Fibroblast of lung (primary cell): Measurements from ENCODE around the gene RAB8B. TPM values are rescaled to one million over a fixed set of nuclear protein-coding genes. Genes with fewer than 3 reads are reported as not detected.

Source experiments
- DNase-seq, 2 donors: peaks; one replicate each; pipeline versions ENCODE4 v3.0.0 to v3.0.0-alpha.2; 2010; ENCODE audit warnings: low read depth in 2 of 2
- H2AFZ ChIP-seq: 2 replicates; pipeline ENCODE4 v1.5.1; 2012; ENCODE audit warnings: low read length, control low read depth, inconsistent platforms
- H3K27ac ChIP-seq: 2 replicates; pipeline ENCODE4 v1.5.1; 2011; ENCODE audit warnings: low read length, control low read depth; ENCODE audit not compliant: insufficient read depth
- H3K27me3 ChIP-seq: 2 replicates; pipeline ENCODE4 v1.5.1; 2011; ENCODE audit warnings: mild to moderate bottlenecking, low read length; ENCODE audit not compliant: control insufficient read depth, insufficient read depth
- H3K36me3 ChIP-seq: 2 replicates; pipeline ENCODE4 v1.5.1; 2011; ENCODE audit warnings: low read length; ENCODE audit not compliant: control insufficient read depth, insufficient read depth
- H3K4me1 ChIP-seq: 2 replicates; pipeline ENCODE4 v1.5.1; 2011; ENCODE audit warnings: low read length; ENCODE audit not compliant: control insufficient read depth, insufficient read depth; ENCODE audit errors: extremely low read depth
- H3K4me2 ChIP-seq: 2 replicates; pipeline ENCODE4 v1.5.1; 2011; ENCODE audit warnings: low read length, control low read depth; ENCODE audit not compliant: insufficient read depth; ENCODE audit errors: extremely low read depth
- H3K4me3 ChIP-seq, 4 experiments: fragments of 200-600 bp in 1 of 4; sonication (generic) in 1 of 4; replicated peaks in 1 of 4; 2 replicates each; pipeline ENCODE4 v1.5.1; 2011 to 2016; ENCODE audit warnings: low read length in 4 of 4, low read depth in 3 of 4, mild to moderate bottlenecking in 3 of 4, control low read depth in 2 of 4, inconsistent platforms in 1 of 4, mixed read lengths in 1 of 4; ENCODE audit not compliant: insufficient read depth in 1 of 4; ENCODE audit errors: control extremely low read depth in 1 of 4
- H3K79me2 ChIP-seq: 2 replicates; pipeline ENCODE4 v1.5.1; 2012; ENCODE audit warnings: mild to moderate bottlenecking, low read length, inconsistent platforms; ENCODE audit not compliant: control insufficient read depth, insufficient read depth
- H3K9ac ChIP-seq: 2 replicates; pipeline ENCODE4 v1.5.1; 2011; ENCODE audit warnings: mild to moderate bottlenecking, low read length, control low read depth; ENCODE audit not compliant: insufficient read depth
- H3K9me3 ChIP-seq: 2 replicates; pipeline ENCODE4 v1.5.1; 2012; ENCODE audit warnings: low read depth, low read length; ENCODE audit not compliant: control insufficient read depth, insufficient read depth
- H4K20me1 ChIP-seq: 2 replicates; pipeline ENCODE4 v1.5.1; 2011; ENCODE audit warnings: low read length; ENCODE audit not compliant: control insufficient read depth, insufficient read depth; ENCODE audit errors: extremely low read depth
- EZH2 ChIP-seq: IDR thresholded peaks from 2 replicates; pipeline ENCODE4 v1.5.1; 2012; ENCODE audit warnings: low read length, control low read depth, mild to moderate bottlenecking; ENCODE audit errors: missing control alignments
- polyA plus RNA-seq, 2 donors: library from polyadenylated mRNA; depleted of rRNA in 1 of 2; stranded (reverse) in 1 of 2; unstranded in 1 of 2; fragments of >200 nt; gene quantifications; 2 replicates each; pipeline ENCODE4 v1.2.1, GENCODE V29; 2011 to 2012; ENCODE audit warnings: missing spikeins in 1 of 2
- total RNA-seq: library from RNA; depleted of rRNA; stranded (reverse); fragments of >200 nt; gene quantifications from 2 replicates; pipeline ENCODE4 v1.2.1, GENCODE V29; 2014
- TF ChIP-seq, protein P1 (sequence below), 2 donors: IDR thresholded peaks in 1 of 2; conservative IDR thresholded peaks in 1 of 2; 1 replicate in 1 of 2; 2 replicates in 1 of 2; pipeline ENCODE4 v1.5.1; 2011 to 2012; ENCODE audit warnings: low read length in 2 of 2, control low read depth in 1 of 2, inconsistent platforms in 1 of 2, low read depth in 1 of 2, mild to moderate bottlenecking in 1 of 2

RAB8B gene
- total and polyA plus RNA-seq, 2 donors (not counting 1 experiment from before 2014, with no cell fraction given) = 107 to 111 TPM

DNA sequence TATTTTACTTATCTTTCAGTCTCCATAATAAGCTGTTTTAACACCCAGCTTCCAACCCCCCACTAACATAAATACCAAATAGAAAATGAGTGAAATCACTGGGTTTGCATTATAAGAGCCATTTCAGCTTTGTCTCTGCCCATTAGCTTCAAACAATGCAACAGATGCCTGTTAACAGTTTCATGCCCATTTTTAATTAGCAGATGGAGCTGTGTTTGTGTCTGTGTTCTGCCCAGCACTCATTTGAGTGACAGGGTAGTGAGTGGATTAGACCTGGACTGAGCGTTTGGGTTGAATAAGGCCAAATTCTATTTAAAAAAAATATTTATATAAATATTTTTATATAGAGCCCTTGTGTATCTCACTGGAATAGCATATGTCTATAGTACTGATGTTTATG is 7.4 kb downstream of the RAB8B start:
- no peaks in the 10 kb centered on the region for H3K9me3 ChIP-seq
- no peak overlapping the region for H3K4me2 ChIP-seq
- no peak overlapping the region for H3K4me3 ChIP-seq
- H3K27ac ChIP-seq = no peak overlapping the region
- H3K36me3 ChIP-seq = no peaks in the 10 kb centered on the region
- DNase-seq = no peak
- H3K9ac ChIP-seq = no peak overlapping the region
- H3K27me3 ChIP-seq = no peaks in the 10 kb centered on the region
- peaks cover 76% of the 10 kb centered on the region for H3K79me2 ChIP-seq
- no peak overlapping the region for H2AFZ ChIP-seq
- TF ChIP-seq, protein P1, sequence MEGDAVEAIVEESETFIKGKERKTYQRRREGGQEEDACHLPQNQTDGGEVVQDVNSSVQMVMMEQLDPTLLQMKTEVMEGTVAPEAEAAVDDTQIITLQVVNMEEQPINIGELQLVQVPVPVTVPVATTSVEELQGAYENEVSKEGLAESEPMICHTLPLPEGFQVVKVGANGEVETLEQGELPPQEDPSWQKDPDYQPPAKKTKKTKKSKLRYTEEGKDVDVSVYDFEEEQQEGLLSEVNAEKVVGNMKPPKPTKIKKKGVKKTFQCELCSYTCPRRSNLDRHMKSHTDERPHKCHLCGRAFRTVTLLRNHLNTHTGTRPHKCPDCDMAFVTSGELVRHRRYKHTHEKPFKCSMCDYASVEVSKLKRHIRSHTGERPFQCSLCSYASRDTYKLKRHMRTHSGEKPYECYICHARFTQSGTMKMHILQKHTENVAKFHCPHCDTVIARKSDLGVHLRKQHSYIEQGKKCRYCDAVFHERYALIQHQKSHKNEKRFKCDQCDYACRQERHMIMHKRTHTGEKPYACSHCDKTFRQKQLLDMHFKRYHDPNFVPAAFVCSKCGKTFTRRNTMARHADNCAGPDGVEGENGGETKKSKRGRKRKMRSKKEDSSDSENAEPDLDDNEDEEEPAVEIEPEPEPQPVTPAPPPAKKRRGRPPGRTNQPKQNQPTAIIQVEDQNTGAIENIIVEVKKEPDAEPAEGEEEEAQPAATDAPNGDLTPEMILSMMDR (conservative IDR thresholded peaks at IDR 0.05 in 1 of 2, IDR thresholded peaks at IDR 0.05 in 1 of 2; ENCODE audit: low read depth in 1 of 2, low read length in 2 of 2) = no peak
- no peak for TF ChIP-seq EZH2
- no peaks in the 10 kb centered on the region for H4K20me1 ChIP-seq
- peaks cover 23% of the 10 kb centered on the region for H3K4me1 ChIP-seq

DNA sequence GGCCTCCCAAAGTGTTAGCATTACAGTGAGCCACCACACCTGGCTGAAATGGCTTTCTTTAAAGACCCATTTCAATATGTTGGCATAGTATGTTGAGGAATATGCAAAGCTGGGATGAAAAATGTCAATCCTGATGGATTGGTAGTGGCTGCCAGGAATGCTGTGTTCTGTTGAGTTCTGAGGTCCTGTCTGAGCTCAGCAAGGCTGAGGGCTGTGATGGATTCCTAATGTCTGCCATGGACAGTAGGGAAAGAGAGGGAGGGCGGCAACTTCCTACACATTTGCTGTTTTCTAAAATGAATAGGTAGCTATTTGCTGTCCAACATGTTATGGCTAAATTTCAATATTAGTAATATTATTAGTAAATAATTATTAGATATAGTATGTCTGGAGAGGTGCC is 8.2 kb downstream of the RAB8B start:
- Histone ChIP-seq H3K79me2 (peaks cover 70% of the 10 kb centered on the region), H3K36me3 (no peaks in the 10 kb centered on the region), H4K20me1 (no peaks in the 10 kb centered on the region), H2AFZ (no peak overlapping the region), H3K4me3 (no peak overlapping the region), H3K27me3 (no peaks in the 10 kb centered on the region), H3K27ac (no peak overlapping the region), H3K4me2 (no peak overlapping the region), H3K9ac (no peak overlapping the region), H3K9me3 (no peaks in the 10 kb centered on the region), H3K4me1 (peaks cover 23% of the 10 kb centered on the region)
- no peak for TF ChIP-seq EZH2
- TF ChIP-seq, protein P1 (conservative IDR thresholded peaks at IDR 0.05 in 1 of 2, IDR thresholded peaks at IDR 0.05 in 1 of 2; ENCODE audit: low read depth in 1 of 2, low read length in 2 of 2) = no peak
- no peak for DNase-seq

DNA sequence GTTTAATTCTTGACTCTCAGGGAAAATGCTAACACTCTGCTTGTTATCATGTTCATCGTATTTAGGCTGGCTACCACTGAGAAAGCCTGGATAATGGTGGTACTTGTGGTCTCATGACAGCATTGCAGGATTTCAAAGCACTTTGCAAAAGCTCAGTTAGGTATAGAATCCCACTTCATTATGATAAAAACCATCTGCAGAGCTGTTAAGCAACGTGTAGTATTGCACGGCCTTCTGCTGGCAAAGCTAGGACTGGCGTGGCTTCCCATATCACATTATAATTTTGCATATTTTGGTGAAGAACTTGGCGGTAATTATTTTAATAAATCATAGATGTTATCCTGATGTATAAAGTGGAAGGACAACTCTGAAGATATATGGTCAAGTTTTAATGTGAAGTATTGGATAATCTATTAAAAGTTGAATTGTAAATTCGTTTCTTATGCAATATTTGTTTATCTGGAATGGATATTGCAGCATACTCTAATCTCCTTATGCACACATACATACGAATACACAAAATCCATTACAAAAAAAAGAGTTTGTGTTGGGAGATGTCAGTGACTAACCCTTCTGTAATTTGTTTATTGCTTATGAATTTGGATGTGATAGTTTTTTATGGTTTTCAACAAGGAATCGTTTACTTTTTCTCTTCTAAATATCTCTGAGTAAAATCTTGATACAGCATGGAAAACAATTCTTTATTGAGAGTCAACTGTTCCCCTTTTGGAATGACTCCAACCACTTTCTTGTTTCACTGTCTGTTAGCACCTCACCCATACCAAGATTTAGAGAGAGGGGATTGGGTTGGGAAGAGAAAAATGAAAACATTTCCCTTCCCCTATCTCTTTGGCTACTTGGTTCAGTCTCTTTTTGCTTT is 9.2 kb downstream of the RAB8B start:
- Histone ChIP-seq H3K27me3 (no peaks in the 10 kb centered on the region), H3K4me1 (peaks cover 24% of the 10 kb centered on the region), H3K4me2 (peak overlapping the region; percentile 38), H4K20me1 (no peaks in the 10 kb centered on the region), H3K27ac (no peak overlapping the region), H3K79me2 (peaks cover 65% of the 10 kb centered on the region), H3K36me3 (no peaks in the 10 kb centered on the region), H2AFZ (no peak overlapping the region), H3K9ac (no peak overlapping the region), H3K4me3 (peak overlapping the region in 1 of 4 experiments; percentile 29), H3K9me3 (no peaks in the 10 kb centered on the region)
- peak in 1 of 2 donors; percentile 88 for DNase-seq
- TF ChIP-seq, protein P1 (conservative IDR thresholded peaks at IDR 0.05 in 1 of 2, IDR thresholded peaks at IDR 0.05 in 1 of 2; ENCODE audit: low read depth in 1 of 2, low read length in 2 of 2) = no peak
- TF ChIP-seq EZH2 = no peak
